GM12864 (cell line): Measurements from ENCODE around the gene PDCD1.

Source experiments
- DNase-seq: peaks from one replicate; pipeline ENCODE4 v3.0.0-alpha.2; 2011; ENCODE audit warnings: low read depth
- H3K4me3 ChIP-seq: 2 replicates; pipeline ENCODE4 v1.5.1; 2011; ENCODE audit warnings: mild to moderate bottlenecking, low read depth, low read length, control low read depth
- TF ChIP-seq, protein P1 (sequence below): IDR thresholded peaks from 2 replicates; pipeline ENCODE4 v1.5.1; 2011; ENCODE audit warnings: low read depth, mild to moderate bottlenecking, moderate library complexity, low read length, control low read depth, inconsistent platforms; ENCODE audit errors: missing control alignments

The PDCD1 gene

DNA sequence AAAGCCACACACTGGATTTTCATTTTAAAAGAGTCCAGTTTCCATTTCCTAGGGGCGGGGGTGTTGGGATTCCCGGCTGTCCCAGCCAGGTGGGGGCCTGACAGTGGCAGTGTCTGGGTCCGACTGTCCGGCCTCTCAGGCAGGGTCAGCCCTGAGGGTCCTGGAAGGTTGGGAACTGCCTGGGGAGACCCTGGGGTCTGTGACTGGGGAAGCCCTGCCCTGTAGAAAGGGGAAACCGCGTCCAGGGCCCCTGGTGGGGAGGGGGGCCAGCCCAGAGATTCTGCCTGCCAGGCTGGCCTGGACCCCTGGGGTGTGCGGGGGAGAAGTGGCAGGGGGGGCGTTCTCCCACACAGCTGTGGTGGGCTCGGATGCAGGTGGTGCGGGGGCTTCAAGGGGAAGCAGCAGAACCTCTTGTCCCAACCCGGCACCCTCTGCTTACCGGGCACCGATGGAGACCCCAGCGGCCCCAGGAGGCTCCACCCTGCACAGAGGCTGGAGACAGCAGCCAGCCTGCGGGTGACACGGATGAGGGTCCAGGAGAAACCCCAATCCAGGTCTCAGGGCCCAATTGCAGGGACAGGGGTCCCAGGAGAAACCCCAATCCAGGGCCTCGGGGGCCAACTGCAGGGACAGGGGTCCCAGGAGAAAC lies 15.7 kb upstream of the PDCD1 start:
- TF ChIP-seq, protein P1, sequence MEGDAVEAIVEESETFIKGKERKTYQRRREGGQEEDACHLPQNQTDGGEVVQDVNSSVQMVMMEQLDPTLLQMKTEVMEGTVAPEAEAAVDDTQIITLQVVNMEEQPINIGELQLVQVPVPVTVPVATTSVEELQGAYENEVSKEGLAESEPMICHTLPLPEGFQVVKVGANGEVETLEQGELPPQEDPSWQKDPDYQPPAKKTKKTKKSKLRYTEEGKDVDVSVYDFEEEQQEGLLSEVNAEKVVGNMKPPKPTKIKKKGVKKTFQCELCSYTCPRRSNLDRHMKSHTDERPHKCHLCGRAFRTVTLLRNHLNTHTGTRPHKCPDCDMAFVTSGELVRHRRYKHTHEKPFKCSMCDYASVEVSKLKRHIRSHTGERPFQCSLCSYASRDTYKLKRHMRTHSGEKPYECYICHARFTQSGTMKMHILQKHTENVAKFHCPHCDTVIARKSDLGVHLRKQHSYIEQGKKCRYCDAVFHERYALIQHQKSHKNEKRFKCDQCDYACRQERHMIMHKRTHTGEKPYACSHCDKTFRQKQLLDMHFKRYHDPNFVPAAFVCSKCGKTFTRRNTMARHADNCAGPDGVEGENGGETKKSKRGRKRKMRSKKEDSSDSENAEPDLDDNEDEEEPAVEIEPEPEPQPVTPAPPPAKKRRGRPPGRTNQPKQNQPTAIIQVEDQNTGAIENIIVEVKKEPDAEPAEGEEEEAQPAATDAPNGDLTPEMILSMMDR: no peak
- no peak for DNase-seq
- no peak overlapping the region for H3K4me3 ChIP-seq

DNA sequence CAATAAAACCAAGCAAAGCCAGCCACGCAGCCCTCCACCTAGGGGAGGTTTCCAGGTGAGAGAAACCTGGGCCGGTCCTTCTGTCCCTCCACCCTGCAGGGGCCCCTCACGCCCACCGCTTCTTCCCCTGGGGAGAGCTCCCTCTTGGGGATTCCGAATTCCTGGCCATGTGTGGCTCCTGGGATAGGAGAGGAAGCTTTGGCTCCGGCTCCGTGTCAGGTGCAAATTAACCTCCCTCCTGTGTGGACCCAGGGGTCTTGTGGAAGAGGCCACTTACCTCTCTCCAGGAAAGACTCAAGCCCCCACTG lies 15.1 kb upstream of the PDCD1 start:
- TF ChIP-seq, protein P1: no peak
- DNase-seq: no peak

DNA sequence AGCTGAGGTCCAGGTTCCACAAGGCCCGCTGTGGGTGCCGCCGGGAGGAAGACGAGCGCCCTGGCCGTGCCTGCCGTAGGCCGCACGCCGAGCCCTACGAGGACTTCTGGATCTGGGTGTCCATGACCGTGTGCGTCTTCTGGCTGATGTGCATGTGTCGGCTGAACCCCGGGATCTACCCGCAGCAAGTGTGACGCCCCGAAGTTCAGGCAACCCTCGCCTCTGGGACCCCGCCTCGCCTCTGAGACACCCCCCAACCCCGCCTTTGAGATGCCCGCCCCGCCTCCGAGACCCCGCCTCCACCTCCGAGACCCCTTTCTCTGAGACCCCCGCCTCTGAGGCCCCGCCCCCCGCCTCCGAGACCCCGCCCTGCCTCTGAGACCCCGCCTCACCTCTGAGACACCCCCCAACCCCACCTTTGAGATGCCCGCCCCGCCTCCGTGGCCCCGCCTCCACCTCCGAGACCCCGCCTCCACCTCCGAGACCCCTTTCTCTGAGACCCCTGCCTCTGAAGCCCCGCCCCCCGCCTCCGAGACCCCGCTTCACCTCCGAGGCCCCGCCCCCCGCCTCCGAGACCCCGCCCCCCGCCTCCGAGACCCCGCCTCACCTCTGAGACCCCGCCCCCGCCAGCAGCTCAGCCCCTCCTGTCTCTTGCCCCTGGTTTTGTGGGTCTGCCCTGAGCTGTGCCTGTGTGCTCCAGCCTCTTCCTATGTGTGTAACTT lies 14.5 kb upstream of the PDCD1 start:
- no peak overlapping the region for H3K4me3 ChIP-seq
- TF ChIP-seq, protein P1: no peak
- DNase-seq: no peak

More for the DNA sequence above, 15.1 kb upstream of the PDCD1 start:
- H3K4me3 ChIP-seq: no peak overlapping the region

DNA sequence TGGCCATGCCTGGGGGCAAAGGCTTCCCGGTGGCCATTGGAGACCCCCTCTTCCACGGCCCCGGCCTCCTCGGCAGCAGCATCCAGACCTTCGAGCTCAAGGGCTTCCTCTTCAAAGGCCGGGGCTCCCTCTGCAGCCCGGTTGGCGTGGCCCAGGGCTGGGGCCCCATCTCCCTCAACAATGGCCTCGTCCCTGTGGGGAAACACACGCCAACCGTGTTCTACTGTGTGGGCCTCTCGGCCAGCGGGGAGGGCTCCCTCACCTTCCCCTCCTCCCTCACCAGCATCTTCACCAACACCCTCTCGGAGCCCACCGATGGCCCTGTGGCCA lies 13.6 kb upstream of the PDCD1 start:
- no peak overlapping the region for H3K4me3 ChIP-seq
- DNase-seq: no peak
- TF ChIP-seq, protein P1: no peak

DNA sequence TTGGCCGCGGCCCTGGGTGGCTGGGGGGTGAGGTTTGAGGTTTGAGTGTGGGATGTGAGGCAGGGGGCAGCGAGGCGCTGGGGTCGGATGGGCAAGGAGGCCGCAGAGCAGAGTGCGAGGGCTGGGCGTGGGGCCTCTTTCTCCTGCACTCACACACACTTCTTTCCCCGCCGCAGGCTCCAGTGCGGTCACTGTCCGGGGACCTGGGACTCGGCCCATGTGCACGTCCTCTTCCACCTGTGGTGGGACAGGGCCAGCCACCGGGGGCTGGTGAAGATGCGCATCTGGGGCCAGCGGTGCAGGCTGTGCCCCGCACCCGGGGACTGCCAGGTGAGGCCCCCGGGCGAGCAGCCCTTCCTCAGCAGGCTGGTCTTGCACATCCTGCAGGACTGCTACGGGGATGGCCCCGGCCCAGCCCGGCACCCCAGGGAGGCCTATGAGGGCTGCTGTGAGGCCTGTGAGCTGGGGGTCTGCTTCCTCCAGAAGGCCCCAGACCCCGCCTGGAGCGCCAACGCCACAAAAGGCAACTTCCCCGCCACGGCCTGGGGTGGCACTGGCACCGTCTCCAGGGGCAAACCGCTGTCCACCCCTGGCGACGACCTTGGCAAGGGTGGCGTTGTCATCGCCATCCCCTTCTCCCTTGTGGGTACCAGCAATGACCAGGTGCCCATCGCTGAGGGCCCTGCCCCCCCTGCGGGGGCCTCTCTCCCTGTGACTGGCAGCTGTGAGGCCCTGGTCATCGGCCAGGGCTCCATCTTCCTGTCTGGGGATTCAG lies 13.0 kb upstream of the PDCD1 start:
- no peak overlapping the region for H3K4me3 ChIP-seq
- TF ChIP-seq, protein P1: no peak
- no peak for DNase-seq

DNA sequence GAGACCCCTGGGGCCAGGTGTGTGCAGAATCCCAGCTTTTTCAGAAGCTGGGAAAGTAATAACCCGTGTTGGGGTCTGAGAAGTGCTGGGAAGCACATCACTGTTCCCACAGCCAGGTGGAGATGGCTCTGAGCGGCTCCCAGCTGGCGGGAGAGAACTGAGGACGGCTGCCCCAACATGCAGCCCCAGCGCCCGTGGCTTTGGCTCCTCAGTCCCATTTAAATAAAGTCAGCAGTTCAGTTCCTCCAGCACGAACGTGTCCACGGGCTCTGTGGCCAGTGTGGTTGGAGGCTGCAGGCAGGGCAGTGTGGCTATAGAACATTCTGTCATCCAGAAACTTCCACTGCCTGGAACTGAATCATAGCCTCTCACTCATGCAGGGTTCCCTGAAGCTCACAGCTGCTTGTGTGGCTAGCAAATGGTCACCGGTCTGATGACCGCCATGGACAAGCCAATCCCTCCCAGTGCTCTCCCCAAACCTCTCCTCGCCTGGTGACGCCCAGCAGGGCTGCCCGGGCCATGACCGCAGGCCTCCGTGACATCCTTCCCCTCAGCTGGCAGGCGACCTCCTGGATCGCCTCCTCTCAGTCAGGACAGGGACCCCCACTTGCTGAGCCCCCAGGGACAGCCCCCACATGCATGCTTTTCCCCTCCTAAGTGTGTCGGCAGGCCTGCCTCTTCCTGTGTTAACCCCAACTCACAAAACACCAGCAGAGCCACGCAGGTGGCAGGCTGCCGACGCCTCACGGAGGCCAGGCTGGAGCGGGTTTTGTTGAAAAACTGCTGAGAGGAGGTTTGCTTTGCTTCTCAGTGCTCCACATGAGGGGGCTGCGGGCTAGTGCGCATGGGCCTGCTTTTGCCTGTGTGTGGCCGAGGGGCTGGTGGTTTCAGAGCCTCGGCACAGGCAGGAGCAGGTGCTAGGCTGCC lies 12.2 kb upstream of the PDCD1 start:
- H3K4me3 ChIP-seq: no peak overlapping the region
- TF ChIP-seq, protein P1: no peak
- DNase-seq: no peak
